ENCODE measurements around the gene MDFIC.

- no peak for TF ChIP-seq CTCF (IDR thresholded peaks at IDR 0.05; ENCODE audit: low read depth, low read length)
- TF ChIP-seq, protein P1, sequence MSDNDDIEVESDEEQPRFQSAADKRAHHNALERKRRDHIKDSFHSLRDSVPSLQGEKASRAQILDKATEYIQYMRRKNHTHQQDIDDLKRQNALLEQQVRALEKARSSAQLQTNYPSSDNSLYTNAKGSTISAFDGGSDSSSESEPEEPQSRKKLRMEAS (IDR thresholded peaks at IDR 0.05; ENCODE audit: low read depth, low read length): 0 out of 2 replicates have a peak, but pooled peaks have one; percentile 9
- TF ChIP-seq POLR2A (IDR thresholded peaks at IDR 0.05; ENCODE audit: extremely low read depth, insufficient read length): no peak
- TF ChIP-seq MYC (IDR thresholded peaks at IDR 0.05; ENCODE audit: low read depth, low read length): no peak
These were observed 9.1 kb downstream of the MDFIC start for GRCh38 chr7:114930829-114931655.

Measured in NB4 (cell line).